HG03097 (cell line): ENCODE results near the gene RXRG.

Experiments
- ATAC-seq: cut with Tn5 transposase; IDR thresholded peaks from one replicate; pipeline ENCODE4 v1.9.1; 2021; ENCODE audit not compliant: unreplicated experiment, low FRiP score

RXRG gene

GRCh38 chr1:165376041-165376810, 68.7 kb downstream of the RXRG start:
- no peak for ATAC-seq

- no peak for ATAC-seq
Measured at GRCh38 chr1:165375623-165376022, 69.3 kb downstream of the RXRG start.

GRCh38 chr1:165371588-165372225, 73.2 kb downstream of the RXRG start:
- ATAC-seq: no peak

- peak; percentile 70 for ATAC-seq
Measured at GRCh38 chr1:165369255-165369848, 75.6 kb downstream of the RXRG start.

- ATAC-seq: no peak
Measured at GRCh38 chr1:165367375-165367993, 77.4 kb downstream of the RXRG start.

- ATAC-seq: no peak
Measured at GRCh38 chr1:165365341-165365740, 79.6 kb downstream of the RXRG start.

- ATAC-seq: no peak
Measured at GRCh38 chr1:165364568-165365133, 80.3 kb downstream of the RXRG start.

- no peak for ATAC-seq
Measured at GRCh38 chr1:165356876-165357275, 88.0 kb downstream of the RXRG start.

- ATAC-seq: no peak
Measured at GRCh38 chr1:165355977-165356811, 88.7 kb downstream of the RXRG start, which contains the start of gene LMX1A. LMX1A (minus strand) TSS chr1:165356715; CDS start chr1:165355559, 1,156 bp downstream.

GRCh38 chr1:165355139-165355976, 89.6 kb downstream of the RXRG start:
- ATAC-seq: no peak

GRCh38 chr1:165354739-165355138, 90.2 kb downstream of the RXRG start:
- ATAC-seq: no peak

GRCh38 chr1:165353731-165354671, 90.9 kb downstream of the RXRG start:
- ATAC-seq: no peak

GRCh38 chr1:165352442-165353293, 92.3 kb downstream of the RXRG start:
- no peak for ATAC-seq

- ATAC-seq: no peak
Measured at GRCh38 chr1:165351863-165352441, 93.0 kb downstream of the RXRG start.
